B cell (primary cell): Measurements from ENCODE around the gene SLC19A3.

Experiments
- CTCF ChIP-seq: fragments of 200-600 bp; IDR thresholded peaks from one replicate; pipeline ENCODE4 v1.8.0; 2022; ENCODE audit warnings: antibody characterized with exemption, mild to moderate bottlenecking
- EZH2 ChIP-seq: IDR thresholded peaks from 2 replicates; pipeline ENCODE4 v1.6.1; 2012; ENCODE audit warnings: borderline replicate concordance, low read depth, mild to moderate bottlenecking, moderate library complexity, low read length; ENCODE audit not compliant: insufficient read depth, poor library complexity, severe bottlenecking

DNA sequence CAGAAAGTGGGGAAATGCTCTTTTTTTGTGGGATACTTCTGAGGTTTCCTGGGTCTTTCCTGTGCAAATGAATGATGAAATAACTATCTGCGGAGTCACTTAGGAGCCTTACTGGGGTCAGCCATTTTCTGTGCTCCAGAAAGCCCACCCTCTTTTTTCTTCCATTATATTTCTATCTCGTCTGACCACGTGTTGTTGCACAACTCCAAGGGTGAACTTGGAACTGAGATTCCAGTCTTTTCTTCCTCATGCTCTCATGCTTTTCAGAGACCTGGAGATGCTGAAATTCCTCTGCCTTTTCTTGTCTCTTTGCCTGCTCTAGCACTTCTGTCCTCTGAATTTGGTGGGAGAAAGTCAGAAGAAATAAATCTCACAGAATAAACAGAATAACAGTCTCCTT lies 56.0 kb downstream of the SLC19A3 start:
- TF ChIP-seq CTCF (no peak), EZH2 (no peak)
